OCI-LY1 (cell line): Measurements from ENCODE around the gene ABR.

ENCODE experiments used
- H2AFZ ChIP-seq: fragments of 200-600 bp; sonication (generic), shearing (Covaris generic); 2 replicates; pipeline ENCODE4 v1.6.0; 2014; ENCODE audit warnings: antibody characterized with exemption, mild to moderate bottlenecking, low read length
- H3F3A ChIP-seq: fragments of 200-600 bp; sonication (generic), shearing (Covaris generic); 2 replicates; pipeline ENCODE4 v1.6.0; 2014; ENCODE audit warnings: mild to moderate bottlenecking, antibody characterized with exemption, low read length, moderate library complexity; ENCODE audit not compliant: insufficient read depth
- H3K27ac ChIP-seq: fragments of 200-600 bp; sonication (generic); 2 replicates; pipeline ENCODE4 v1.5.1; 2014; ENCODE audit warnings: low read length, mixed run types, mild to moderate bottlenecking, low read depth; ENCODE audit not compliant: poor library complexity, severe bottlenecking
- H3K27me3 ChIP-seq: fragments of 200-600 bp; sonication (generic); 2 replicates; pipeline ENCODE4 v1.6.0; 2014; ENCODE audit warnings: antibody characterized with exemption, mild to moderate bottlenecking, low read length, moderate library complexity; ENCODE audit not compliant: insufficient read depth
- H3K36me3 ChIP-seq: fragments of 200-600 bp; sonication (generic); 2 replicates; pipeline ENCODE4 v1.6.1; 2014; ENCODE audit warnings: mild to moderate bottlenecking, antibody characterized with exemption, low read length, moderate library complexity, mixed read lengths; ENCODE audit not compliant: insufficient read depth
- H3K4me1 ChIP-seq: fragments of 200-600 bp; sonication (generic); 2 replicates; pipeline ENCODE4 v1.5.1; 2014; ENCODE audit warnings: mild to moderate bottlenecking, low read length, moderate library complexity; ENCODE audit not compliant: insufficient read depth, severe bottlenecking
- H3K4me2 ChIP-seq: fragments of 200-600 bp; sonication (generic), shearing (Covaris generic); 2 replicates; pipeline ENCODE4 v1.6.1; 2014; ENCODE audit warnings: low read length
- H3K4me3 ChIP-seq: fragments of 200-600 bp; sonication (generic); 2 replicates; pipeline ENCODE4 v1.5.1; 2014; ENCODE audit warnings: low read length, low read depth, mild to moderate bottlenecking, mixed read lengths; ENCODE audit not compliant: poor library complexity, severe bottlenecking
- H3K79me2 ChIP-seq: fragments of 200-600 bp; shearing (Covaris generic); 2 replicates; pipeline ENCODE4 v1.6.1; 2016; ENCODE audit warnings: mixed run types, low read length, mixed read lengths; ENCODE audit not compliant: insufficient read depth
- H3K9ac ChIP-seq: fragments of 200-600 bp; sonication (generic), shearing (Covaris generic); 2 replicates; pipeline ENCODE4 v1.6.1; 2014; ENCODE audit warnings: mild to moderate bottlenecking, low read length, mixed read lengths
- H3K9me2 ChIP-seq: fragments of 200-600 bp; sonication (generic), shearing (Covaris generic); 2 replicates; pipeline ENCODE4 v1.6.1; 2014; ENCODE audit warnings: low read depth, mild to moderate bottlenecking, low read length, mixed read lengths
- H3K9me3 ChIP-seq: fragments of 200-600 bp; shearing (Covaris generic); 2 replicates; pipeline ENCODE4 v1.6.1; 2014; ENCODE audit warnings: low read length, mixed read lengths
- H4K20me1 ChIP-seq: fragments of 200-600 bp; sonication (generic), shearing (Covaris generic); 2 replicates; pipeline ENCODE4 v1.6.0; 2016; ENCODE audit warnings: mild to moderate bottlenecking, low read length; ENCODE audit not compliant: insufficient read depth
- CTCF ChIP-seq: fragments of 200-600 bp; sonication (generic), shearing (Covaris generic); IDR thresholded peaks from 2 replicates; pipeline ENCODE4 v1.5.1; 2017; ENCODE audit warnings: mild to moderate bottlenecking, antibody characterized with exemption, low read length, moderate library complexity, mixed read lengths
- EZH2 ChIP-seq: fragments of 200-600 bp; sonication (generic), shearing (Covaris generic); IDR thresholded peaks from 2 replicates; pipeline ENCODE4 v1.8.0; 2017; ENCODE audit warnings: borderline replicate concordance, mixed run types, mild to moderate bottlenecking, antibody characterized with exemption, low read length, moderate library complexity, mixed read lengths

ABR gene

GRCh38 chr17:1012823-1013728, 166.7 kb downstream of the ABR start:
- no peaks in the 10 kb centered on the region for H3K9me3 ChIP-seq
- no peak overlapping the region for H3K27ac ChIP-seq
- H3F3A ChIP-seq = no peaks in the 10 kb centered on the region
- no peak overlapping the region for H2AFZ ChIP-seq
- H3K9me2 ChIP-seq = no peaks in the 10 kb centered on the region
- H3K9ac ChIP-seq = no peak overlapping the region
- peaks cover 14% of the 10 kb centered on the region; the same call in 1 of the 2 replicates for H3K36me3 ChIP-seq
- no peaks in the 10 kb centered on the region for H3K4me1 ChIP-seq
- H3K79me2 ChIP-seq = no peaks in the 10 kb centered on the region
- H3K4me3 ChIP-seq = no peak overlapping the region
- H3K4me2 ChIP-seq = no peak overlapping the region
- no peak for TF ChIP-seq EZH2
- no peak for TF ChIP-seq CTCF
- no peaks in the 10 kb centered on the region for H3K27me3 ChIP-seq
- H4K20me1 ChIP-seq = no peaks in the 10 kb centered on the region

DNA sequence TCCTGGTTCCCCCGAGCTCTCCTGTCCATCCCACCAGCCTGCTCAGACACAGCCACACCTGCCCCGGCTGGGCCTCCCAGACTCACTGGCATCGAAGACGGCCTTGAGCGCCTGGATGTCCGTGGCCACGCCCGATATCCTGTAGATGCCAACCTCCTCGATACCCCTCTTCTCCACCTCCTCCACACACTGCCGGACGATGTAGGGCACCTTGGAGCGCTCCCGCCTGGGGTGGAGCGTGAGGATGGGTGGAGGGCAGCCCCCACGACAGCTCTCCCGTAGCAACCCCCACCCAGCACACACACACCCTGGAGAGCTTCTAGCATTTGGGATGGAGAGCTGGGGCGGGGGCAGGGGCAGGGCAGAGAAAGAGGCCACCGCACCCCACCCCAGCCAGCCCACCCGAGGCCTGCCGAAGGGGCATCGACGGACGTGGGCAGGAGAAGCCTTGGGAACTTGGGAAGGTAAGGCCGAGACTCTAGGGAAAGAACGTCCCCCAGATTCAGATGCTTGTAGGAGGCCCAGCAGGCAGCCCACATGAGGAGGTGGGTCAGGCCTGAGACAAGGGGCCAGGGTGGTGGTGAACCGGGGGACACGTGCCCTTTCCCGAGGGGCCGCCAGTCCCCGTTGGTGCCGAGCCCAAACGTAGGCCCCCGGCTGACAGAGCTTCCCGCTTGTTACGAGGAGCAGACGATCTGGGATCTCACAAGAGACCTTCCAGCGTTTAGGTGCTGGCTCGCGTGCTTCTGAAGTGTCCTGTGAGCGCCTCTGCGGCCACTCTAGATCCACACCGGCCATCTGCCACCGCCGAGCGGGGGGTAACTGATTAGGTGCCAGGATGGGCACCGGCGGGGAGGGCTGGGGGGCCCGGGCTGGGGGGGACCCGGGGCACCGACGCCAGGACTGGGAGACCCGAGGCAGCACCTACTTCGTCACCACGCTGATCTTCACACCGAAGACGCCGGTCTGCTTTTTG, 167.7 kb downstream of the ABR start:
- H3K27ac ChIP-seq = no peak overlapping the region
- TF ChIP-seq EZH2 (no peak), CTCF (no peak)
- no peaks in the 10 kb centered on the region for H3K27me3 ChIP-seq
- no peaks in the 10 kb centered on the region for H3K9me3 ChIP-seq
- H3K4me3 ChIP-seq = no peak overlapping the region
- H3K4me1 ChIP-seq = no peaks in the 10 kb centered on the region
- no peaks in the 10 kb centered on the region for H4K20me1 ChIP-seq
- H3K9ac ChIP-seq = no peak overlapping the region
- no peaks in the 10 kb centered on the region for H3K79me2 ChIP-seq
- peaks cover 18% of the 10 kb centered on the region; the same call in 1 of the 2 replicates for H3K36me3 ChIP-seq
- no peak overlapping the region for H3K4me2 ChIP-seq
- H3K9me2 ChIP-seq = no peaks in the 10 kb centered on the region
- H3F3A ChIP-seq = no peaks in the 10 kb centered on the region
- H2AFZ ChIP-seq = no peak overlapping the region

DNA sequence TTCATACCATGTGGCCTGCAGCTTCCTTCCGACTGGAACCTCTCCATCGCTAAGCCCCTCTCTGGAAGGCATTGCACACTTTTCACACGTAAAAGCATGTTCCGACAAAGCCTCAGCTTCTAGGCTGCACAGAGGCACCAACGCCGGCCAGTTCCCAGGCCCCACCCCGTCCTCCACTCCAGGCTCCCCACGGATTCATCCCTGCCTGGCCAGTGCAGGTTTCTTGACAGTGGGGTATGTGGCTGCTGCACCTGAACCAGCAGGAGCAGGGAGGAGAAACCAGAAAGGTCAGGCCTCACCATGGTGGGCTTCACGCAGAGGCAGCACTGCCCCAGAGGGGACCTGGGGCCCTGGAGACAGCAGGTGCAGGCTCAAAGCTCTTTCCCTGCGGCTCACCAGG, 168.6 kb downstream of the ABR start:
- no peak for TF ChIP-seq CTCF
- no peak for TF ChIP-seq EZH2

More for the DNA sequence above, 168.6 kb downstream of the ABR start:
- Histone ChIP-seq H3K9me3 (no peaks in the 10 kb centered on the region), H3K36me3 (peaks cover 18% of the 10 kb centered on the region; the same call in 1 of the 2 replicates), H3K4me2 (no peak overlapping the region), H2AFZ (no peak overlapping the region), H3K9me2 (no peaks in the 10 kb centered on the region), H3K4me3 (no peak overlapping the region), H3K4me1 (no peaks in the 10 kb centered on the region), H4K20me1 (no peaks in the 10 kb centered on the region), H3K27ac (no peak overlapping the region), H3F3A (no peaks in the 10 kb centered on the region), H3K9ac (no peak overlapping the region), H3K79me2 (no peaks in the 10 kb centered on the region), H3K27me3 (no peaks in the 10 kb centered on the region)
